Measurements from ENCODE around the gene IL10. TPM values are rescaled to one million over a fixed set of nuclear protein-coding genes. Genes with fewer than 3 reads are reported as not detected.

IL10 gene
- polyA plus RNA-seq, 3 donors from 2014 or later = 0.43 TPM; not detected in 2

GRCh38 chr1:206717674-206717989 is 54.7 kb downstream of the IL10 start:
- Mint-ChIP-seq H3K36me3 (no peaks in the 10 kb centered on the region), H3K4me3 (peak overlapping the region; percentile 60 to 88 (median 67)), H3K9me3 (no peaks in the 10 kb centered on the region), H3K4me1 (peaks cover 82 to 86% of the 10 kb centered on the region in 2 donors), H3K27ac (peak overlapping the region; percentile 85 to 98 (median 96)), H3K27me3 (ENCODE audit: low read depth in 3 of 3) (peaks cover 16 to 20% (median 18%) of the 10 kb centered on the region in 3 donors)
- no peak for DNase-seq

Other genes with a start within 250 kb of the IL10 start
- 10 to 100 TPM; 12.9 to 24.2 (median 20.8) TPM for gene EIF2D, start 160.0 kb downstream of the IL10 start, polyA plus RNA-seq
- not detected for gene DYRK3, start 137.0 kb downstream of the IL10 start, polyA plus RNA-seq
- gene MAPKAPK2, start 87.6 kb downstream of the IL10 start, polyA plus RNA-seq = 1 to 10 TPM; 3.5 to 7.2 (median 4.1) TPM
- gene IL19, start 1.7 kb downstream of the IL10 start, polyA plus RNA-seq = not detected
- gene IL20, start 93.1 kb upstream of the IL10 start, polyA plus RNA-seq = not detected
- 10 to 100 TPM in 2 of 3 donors, 1 to 10 TPM in 1; 9.3 to 21.5 (median 13.3) TPM for gene IL24, start 124.9 kb upstream of the IL10 start, polyA plus RNA-seq
- 100 to 1,000 TPM; 255 to 454 (median 370) TPM for gene FCMR, start 149.4 kb upstream of the IL10 start, polyA plus RNA-seq
- gene PIGR, start 174.0 kb upstream of the IL10 start, polyA plus RNA-seq = under 1 TPM in 2 of 3 donors, not detected in 1; 0.13 to 0.25 TPM
- gene FCAMR, start 198.0 kb upstream of the IL10 start, polyA plus RNA-seq = not detected